OCI-LY3 (cell line): Measurements from ENCODE around the gene AEN.

ENCODE experiments used
- H2AFZ ChIP-seq: fragments of 200-600, 300-600 bp; shearing (Covaris generic); 2 replicates; pipeline ENCODE4 v1.6.0; 2014; ENCODE audit warnings: antibody characterized with exemption, low read depth, low read length
- H3K27ac ChIP-seq: fragments of 200-600, 300-600 bp; sonication (generic); 2 replicates; pipeline ENCODE4 v1.5.1; 2014; ENCODE audit warnings: mild to moderate bottlenecking, low read length, moderate library complexity, mixed read lengths
- H3K27me3 ChIP-seq: fragments of 200-600, 300-600 bp; sonication (generic); 2 replicates; pipeline ENCODE4 v1.6.1; 2014; ENCODE audit warnings: low read depth, low read length, mixed read lengths
- H3K36me3 ChIP-seq: fragments of 200-600, 300-600 bp; sonication (generic); replicated peaks from 2 replicates; pipeline ENCODE3; 2014; ENCODE audit warnings: low read depth, low read length, mixed read lengths
- H3K4me1 ChIP-seq: fragments of 300-600, 200-600 bp; sonication (generic); 2 replicates; pipeline ENCODE4 v1.6.1; 2014; ENCODE audit warnings: low read length, mixed read lengths
- H3K4me2 ChIP-seq: fragments of 200-600, 300-600 bp; sonication (generic); 2 replicates; pipeline ENCODE4 v1.6.1; 2014; ENCODE audit warnings: low read length, mixed read lengths
- H3K4me3 ChIP-seq: fragments of 300-600, 200-600 bp; sonication (generic); 2 replicates; pipeline ENCODE4 v1.5.1; 2014; ENCODE audit warnings: antibody characterized with exemption, mild to moderate bottlenecking, low read length, moderate library complexity
- H3K79me2 ChIP-seq: fragments of 300-600, 200-600 bp; shearing (Covaris generic); 2 replicates; pipeline ENCODE4 v1.6.1; 2014; ENCODE audit warnings: mild to moderate bottlenecking, low read length, mixed read lengths
- H3K9ac ChIP-seq: fragments of 300-600, 200-600 bp; shearing (Covaris generic); 2 replicates; pipeline ENCODE4 v1.6.0; 2014; ENCODE audit warnings: mild to moderate bottlenecking, low read length, moderate library complexity
- H3K9me3 ChIP-seq: fragments of 200-600, 300-600 bp; shearing (Covaris generic); 2 replicates; pipeline ENCODE4 v1.6.1; 2014; ENCODE audit warnings: low read length, mixed read lengths; ENCODE audit not compliant: insufficient read depth
- H4K20me1 ChIP-seq: fragments of 200-600, 300-600 bp; sonication (generic); 2 replicates; pipeline ENCODE4 v1.6.1; 2016; ENCODE audit warnings: low read length, mixed read lengths; ENCODE audit not compliant: insufficient read depth
- CTCF ChIP-seq: fragments of 200-600, 300-600 bp; sonication (generic); IDR thresholded peaks from 2 replicates; pipeline ENCODE4 v1.5.1; 2014; ENCODE audit warnings: antibody characterized with exemption, low read length, low read depth
- EZH2phosphoT487 ChIP-seq: fragments of 200-600 bp; shearing (Covaris generic); IDR thresholded peaks from 2 replicates; pipeline ENCODE4 v1.6.1; 2018; ENCODE audit warnings: antibody characterized with exemption, mixed run types, low read depth

The AEN gene

GRCh38 chr15:88650556-88650955 is 29.4 kb downstream of the AEN start:
- H3K4me1 ChIP-seq = peaks cover 19% of the 10 kb centered on the region

GRCh38 chr15:88651136-88651732 is 30.1 kb downstream of the AEN start:
- no peaks in the 10 kb centered on the region for H3K79me2 ChIP-seq
- peaks cover 20% of the 10 kb centered on the region for H3K4me1 ChIP-seq
- H3K9me3 ChIP-seq = peaks cover 8% of the 10 kb centered on the region; the same call in 1 of the 2 replicates
- H3K4me2 ChIP-seq = no peak overlapping the region
- H3K27ac ChIP-seq = no peak overlapping the region
- H3K4me3 ChIP-seq = no peak overlapping the region
- no peaks in the 10 kb centered on the region; the same call in 1 of the 2 replicates for H3K27me3 ChIP-seq
- H4K20me1 ChIP-seq = no peaks in the 10 kb centered on the region
- H3K36me3 ChIP-seq = peaks cover 43% of the 10 kb centered on the region
- no peak overlapping the region for H2AFZ ChIP-seq
- TF ChIP-seq EZH2phosphoT487 = no peak
- TF ChIP-seq CTCF = no peak
- no peak overlapping the region for H3K9ac ChIP-seq

More at GRCh38 chr15:88650556-88650955, 29.4 kb downstream of the AEN start:
- H3K79me2 ChIP-seq = no peaks in the 10 kb centered on the region
- H3K27me3 ChIP-seq = no peaks in the 10 kb centered on the region; the same call in 1 of the 2 replicates
- no peak overlapping the region for H3K4me2 ChIP-seq
- no peak for TF ChIP-seq EZH2phosphoT487
- H3K27ac ChIP-seq = no peak overlapping the region
- no peak overlapping the region for H2AFZ ChIP-seq
- peaks cover 2% of the 10 kb centered on the region; the same call in 1 of the 2 replicates for H3K9me3 ChIP-seq
- H3K4me3 ChIP-seq = no peak overlapping the region
- H3K9ac ChIP-seq = no peak overlapping the region
- no peaks in the 10 kb centered on the region for H4K20me1 ChIP-seq
- H3K36me3 ChIP-seq = peaks cover 44% of the 10 kb centered on the region

GRCh38 chr15:88651971-88652370 is 30.8 kb downstream of the AEN start:
- Histone ChIP-seq H2AFZ (no peak overlapping the region), H3K79me2 (no peaks in the 10 kb centered on the region), H4K20me1 (no peaks in the 10 kb centered on the region), H3K36me3 (peaks cover 43% of the 10 kb centered on the region), H3K27ac (no peak overlapping the region), H3K4me3 (no peak overlapping the region), H3K4me2 (no peak overlapping the region), H3K27me3 (no peaks in the 10 kb centered on the region; the same call in 1 of the 2 replicates), H3K4me1 (peaks cover 26% of the 10 kb centered on the region), H3K9ac (no peak overlapping the region), H3K9me3 (peaks cover 8% of the 10 kb centered on the region; the same call in 1 of the 2 replicates)
- no peak for TF ChIP-seq EZH2phosphoT487

GRCh38 chr15:88652456-88653199 is 31.5 kb downstream of the AEN start:
- H3K9me3 ChIP-seq = peaks cover 8% of the 10 kb centered on the region; the same call in 1 of the 2 replicates
- no peak overlapping the region for H3K4me2 ChIP-seq
- no peak overlapping the region for H3K27ac ChIP-seq
- H3K79me2 ChIP-seq = no peaks in the 10 kb centered on the region
- H3K36me3 ChIP-seq = peaks cover 43% of the 10 kb centered on the region
- H2AFZ ChIP-seq = no peak overlapping the region
- TF ChIP-seq CTCF = no peak
- no peak for TF ChIP-seq EZH2phosphoT487
- no peaks in the 10 kb centered on the region; the same call in 1 of the 2 replicates for H3K27me3 ChIP-seq
- peaks cover 26% of the 10 kb centered on the region for H3K4me1 ChIP-seq
- H3K4me3 ChIP-seq = no peak overlapping the region
- no peak overlapping the region for H3K9ac ChIP-seq
- H4K20me1 ChIP-seq = no peaks in the 10 kb centered on the region
